ENCODE results near the gene KRTAP24-1.

The KRTAP24-1 gene

GRCh38 chr21:30282850-30283249, at the start of gene KRTAP24-1:
Gene KRTAP24-1, minus strand, starts transcription at chr21:30282950. Its CDS starts 18 bp downstream, at chr21:30282932.
- Mint-ChIP-seq H3K36me3 (no peaks in the 10 kb centered on the region), H3K27ac (no peak within 1 kb of the TSS), H3K4me1 (no peaks in the 10 kb centered on the region), H3K4me3 (no peak within 1 kb of the TSS), H3K27me3 (no peaks in the 10 kb centered on the region), H3K9me3 (peaks cover 0 to 3% of the 10 kb centered on the region in 2 donors)
- ATAC-seq (replicated peaks) (no peak), DNase-seq (no peak)

GRCh38 chr21:30329203-30329875, 46.6 kb upstream of the KRTAP24-1 start:
- peaks cover 7 to 8% of the 10 kb centered on the region in 2 donors for H3K9me3 Mint-ChIP-seq
- H3K27me3 Mint-ChIP-seq, result no peaks in the 10 kb centered on the region
- H3K36me3 Mint-ChIP-seq, result no peaks in the 10 kb centered on the region
- DNase-seq (no peak), ATAC-seq (replicated peaks) (no peak)
- H3K4me3 Mint-ChIP-seq, result no peak overlapping the region
- H3K4me1 Mint-ChIP-seq, result no peaks in the 10 kb centered on the region
- no peak overlapping the region for H3K27ac Mint-ChIP-seq

- no peaks in the 10 kb centered on the region for H3K4me1 Mint-ChIP-seq
- DNase-seq, result no peak
- H3K27me3 Mint-ChIP-seq, result no peaks in the 10 kb centered on the region
- H3K9me3 Mint-ChIP-seq, result peaks cover 8% of the 10 kb centered on the region in 2 donors
- no peak overlapping the region for H3K27ac Mint-ChIP-seq
- no peak for ATAC-seq (replicated peaks)
- H3K36me3 Mint-ChIP-seq, result no peaks in the 10 kb centered on the region
- H3K4me3 Mint-ChIP-seq, result no peak overlapping the region
These were observed 43.6 kb upstream of the KRTAP24-1 start for GRCh38 chr21:30326390-30326789.

- H3K27ac Mint-ChIP-seq, result no peak within 1 kb of the TSS
- DNase-seq (no peak), ATAC-seq (replicated peaks) (no peak)
- H3K27me3 Mint-ChIP-seq, result no peaks in the 10 kb centered on the region
- no peaks in the 10 kb centered on the region for H3K36me3 Mint-ChIP-seq
- H3K9me3 Mint-ChIP-seq, result peaks cover 3 to 5% of the 10 kb centered on the region in 2 donors
- H3K4me1 Mint-ChIP-seq, result no peaks in the 10 kb centered on the region
- no peak within 1 kb of the TSS for H3K4me3 Mint-ChIP-seq
These were observed 37.5 kb upstream of the KRTAP24-1 start, which contains the start of gene KRTAP26-1 for GRCh38 chr21:30320215-30320614. Gene KRTAP26-1, minus strand, starts transcription at chr21:30320315. Its CDS starts 280 bp downstream, at chr21:30320035.

- H3K4me3 Mint-ChIP-seq, result no peak overlapping the region
- DNase-seq (no peak), ATAC-seq (replicated peaks) (no peak)
- H3K27ac Mint-ChIP-seq, result no peak overlapping the region
- no peaks in the 10 kb centered on the region for H3K27me3 Mint-ChIP-seq
- H3K9me3 Mint-ChIP-seq, result no peaks in the 10 kb centered on the region
- H3K4me1 Mint-ChIP-seq, result no peaks in the 10 kb centered on the region
- H3K36me3 Mint-ChIP-seq, result no peaks in the 10 kb centered on the region
These were observed 33.0 kb upstream of the KRTAP24-1 start for GRCh38 chr21:30315701-30316100.

- peaks cover 0 to 2% of the 10 kb centered on the region in 2 donors for H3K9me3 Mint-ChIP-seq
- no peaks in the 10 kb centered on the region for H3K4me1 Mint-ChIP-seq
- DNase-seq, result no peak
- no peak overlapping the region for H3K4me3 Mint-ChIP-seq
- no peak for ATAC-seq (replicated peaks)
- no peaks in the 10 kb centered on the region for H3K36me3 Mint-ChIP-seq
- H3K27me3 Mint-ChIP-seq, result no peaks in the 10 kb centered on the region
- H3K27ac Mint-ChIP-seq, result no peak overlapping the region
These were observed 24.1 kb upstream of the KRTAP24-1 start for GRCh38 chr21:30306884-30307283.

- no peaks in the 10 kb centered on the region for H3K36me3 Mint-ChIP-seq
- ATAC-seq (replicated peaks), result no peak
These were observed 22.4 kb upstream of the KRTAP24-1 start for GRCh38 chr21:30305136-30305535.

GRCh38 chr21:30289215-30289614, 6.5 kb upstream of the KRTAP24-1 start, which contains the start of gene KRTAP25-1:
Gene KRTAP25-1, minus strand, starts transcription at chr21:30289514. Its CDS starts 24 bp downstream, at chr21:30289490.
- ATAC-seq (replicated peaks) (no peak), DNase-seq (no peak)
- H3K4me1 Mint-ChIP-seq, result no peaks in the 10 kb centered on the region
- H3K9me3 Mint-ChIP-seq, result peaks cover 0 to 1% of the 10 kb centered on the region in 2 donors
- no peaks in the 10 kb centered on the region for H3K36me3 Mint-ChIP-seq
- H3K27ac Mint-ChIP-seq, result no peak within 1 kb of the TSS
- no peaks in the 10 kb centered on the region for H3K27me3 Mint-ChIP-seq
- no peak within 1 kb of the TSS for H3K4me3 Mint-ChIP-seq

More at GRCh38 chr21:30305136-30305535, 22.4 kb upstream of the KRTAP24-1 start:
- Mint-ChIP-seq H3K27ac (no peak overlapping the region), H3K27me3 (no peaks in the 10 kb centered on the region), H3K4me1 (no peaks in the 10 kb centered on the region), H3K4me3 (no peak overlapping the region), H3K9me3 (peaks cover 2 to 4% of the 10 kb centered on the region in 2 donors)
- no peak for DNase-seq

- H3K4me1 Mint-ChIP-seq, result no peaks in the 10 kb centered on the region
- ATAC-seq (replicated peaks), result no peak
- no peaks in the 10 kb centered on the region for H3K27me3 Mint-ChIP-seq
- no peaks in the 10 kb centered on the region for H3K9me3 Mint-ChIP-seq
- no peak for DNase-seq
- H3K27ac Mint-ChIP-seq, result no peak overlapping the region
- H3K4me3 Mint-ChIP-seq, result no peak overlapping the region
- no peaks in the 10 kb centered on the region for H3K36me3 Mint-ChIP-seq
These were observed 11.1 kb downstream of the KRTAP24-1 start for GRCh38 chr21:30271611-30272010.

GRCh38 chr21:30271156-30271555, 11.6 kb downstream of the KRTAP24-1 start:
- H3K27ac Mint-ChIP-seq, result no peak overlapping the region
- H3K4me3 Mint-ChIP-seq, result no peak overlapping the region
- no peaks in the 10 kb centered on the region for H3K9me3 Mint-ChIP-seq
- no peaks in the 10 kb centered on the region for H3K27me3 Mint-ChIP-seq
- ATAC-seq (replicated peaks) (no peak), DNase-seq (no peak)
- H3K36me3 Mint-ChIP-seq, result no peaks in the 10 kb centered on the region
- H3K4me1 Mint-ChIP-seq, result no peaks in the 10 kb centered on the region

- no peak overlapping the region for H3K27ac Mint-ChIP-seq
- H3K4me3 Mint-ChIP-seq, result no peak overlapping the region
- H3K4me1 Mint-ChIP-seq, result no peaks in the 10 kb centered on the region
- peaks cover 0 to 4% of the 10 kb centered on the region in 2 donors for H3K9me3 Mint-ChIP-seq
- no peaks in the 10 kb centered on the region for H3K27me3 Mint-ChIP-seq
- H3K36me3 Mint-ChIP-seq, result no peaks in the 10 kb centered on the region
- DNase-seq (no peak), ATAC-seq (replicated peaks) (no peak)
These were observed 12.8 kb downstream of the KRTAP24-1 start for GRCh38 chr21:30269803-30270530.

GRCh38 chr21:30268608-30269197, 14.0 kb downstream of the KRTAP24-1 start:
- DNase-seq, result no peak
- H3K4me1 Mint-ChIP-seq, result no peaks in the 10 kb centered on the region
- H3K27ac Mint-ChIP-seq, result no peak overlapping the region
- peaks cover 3 to 4% of the 10 kb centered on the region in 2 donors for H3K9me3 Mint-ChIP-seq
- no peaks in the 10 kb centered on the region for H3K27me3 Mint-ChIP-seq
- H3K4me3 Mint-ChIP-seq, result no peak overlapping the region
- peak; percentile 42 to 54 for ATAC-seq (replicated peaks)
- no peaks in the 10 kb centered on the region for H3K36me3 Mint-ChIP-seq

- Mint-ChIP-seq H3K27me3 (no peaks in the 10 kb centered on the region), H3K4me1 (no peaks in the 10 kb centered on the region), H3K4me3 (no peak overlapping the region), H3K36me3 (no peaks in the 10 kb centered on the region), H3K27ac (no peak overlapping the region), H3K9me3 (peaks cover 0 to 3% of the 10 kb centered on the region in 2 donors)
- DNase-seq (no peak), ATAC-seq (replicated peaks) (no peak)
These were observed 25.0 kb downstream of the KRTAP24-1 start for GRCh38 chr21:30257773-30258172.

- no peaks in the 10 kb centered on the region for H3K27me3 Mint-ChIP-seq
- H3K36me3 Mint-ChIP-seq, result no peaks in the 10 kb centered on the region
- no peak overlapping the region for H3K4me3 Mint-ChIP-seq
- no peak for ATAC-seq (replicated peaks)
- no peak overlapping the region for H3K27ac Mint-ChIP-seq
- H3K9me3 Mint-ChIP-seq, result peaks cover 0 to 3% of the 10 kb centered on the region in 2 donors
- DNase-seq, result no peak
- H3K4me1 Mint-ChIP-seq, result no peaks in the 10 kb centered on the region
These were observed 26.6 kb downstream of the KRTAP24-1 start for GRCh38 chr21:30256100-30256499.

All from stimulated activated naive B cell treated with anti-CD40 and anti-IgM and Interleukin-4, amounts not matched to agents 10 μg/mL and 1 μg/mL and 100 μg/mL, for 72 hours (primary cell).